OCI-LY3 (cell line): ENCODE results near the gene CSNK1A1.

Source experiments
- EZH2phosphoT487 ChIP-seq: fragments of 200-600 bp; shearing (Covaris generic); IDR thresholded peaks from 2 replicates; pipeline ENCODE4 v1.6.1; 2018; ENCODE audit warnings: antibody characterized with exemption, mixed run types, low read depth
- TF ChIP-seq, protein P1 (sequence below): fragments of 200-600, 300-600 bp; sonication (generic); IDR thresholded peaks from 2 replicates; pipeline ENCODE4 v1.5.1; 2014; ENCODE audit warnings: antibody characterized with exemption, low read length, low read depth

DNA sequence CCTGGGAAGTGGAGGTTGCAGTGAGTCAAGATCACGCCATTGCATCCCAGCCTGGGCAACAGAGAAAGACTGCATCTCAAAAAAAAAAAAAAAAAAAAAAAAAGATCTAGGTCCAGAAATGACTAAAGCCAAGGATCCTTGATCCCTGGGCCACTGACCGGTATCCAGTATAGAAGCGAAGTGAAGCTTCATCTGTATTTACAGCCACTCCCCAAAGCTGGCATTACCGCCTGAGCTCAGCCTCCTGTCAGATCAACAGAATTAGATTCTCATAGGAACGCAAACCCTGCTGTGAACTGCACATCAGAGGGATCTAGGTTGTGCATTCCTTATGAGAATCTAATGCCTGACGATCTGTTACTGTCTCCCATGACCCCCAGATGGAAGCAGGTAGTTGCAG lies 9.3 kb downstream of the CSNK1A1 start:
- TF ChIP-seq, protein P1, sequence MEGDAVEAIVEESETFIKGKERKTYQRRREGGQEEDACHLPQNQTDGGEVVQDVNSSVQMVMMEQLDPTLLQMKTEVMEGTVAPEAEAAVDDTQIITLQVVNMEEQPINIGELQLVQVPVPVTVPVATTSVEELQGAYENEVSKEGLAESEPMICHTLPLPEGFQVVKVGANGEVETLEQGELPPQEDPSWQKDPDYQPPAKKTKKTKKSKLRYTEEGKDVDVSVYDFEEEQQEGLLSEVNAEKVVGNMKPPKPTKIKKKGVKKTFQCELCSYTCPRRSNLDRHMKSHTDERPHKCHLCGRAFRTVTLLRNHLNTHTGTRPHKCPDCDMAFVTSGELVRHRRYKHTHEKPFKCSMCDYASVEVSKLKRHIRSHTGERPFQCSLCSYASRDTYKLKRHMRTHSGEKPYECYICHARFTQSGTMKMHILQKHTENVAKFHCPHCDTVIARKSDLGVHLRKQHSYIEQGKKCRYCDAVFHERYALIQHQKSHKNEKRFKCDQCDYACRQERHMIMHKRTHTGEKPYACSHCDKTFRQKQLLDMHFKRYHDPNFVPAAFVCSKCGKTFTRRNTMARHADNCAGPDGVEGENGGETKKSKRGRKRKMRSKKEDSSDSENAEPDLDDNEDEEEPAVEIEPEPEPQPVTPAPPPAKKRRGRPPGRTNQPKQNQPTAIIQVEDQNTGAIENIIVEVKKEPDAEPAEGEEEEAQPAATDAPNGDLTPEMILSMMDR, result no peak
- no peak for TF ChIP-seq EZH2phosphoT487
